Measurements from ENCODE around the gene IFI44. TPM values are rescaled to one million over a fixed set of nuclear protein-coding genes. Genes with fewer than 3 reads are reported as not detected.

The IFI44 gene
- total and polyA plus RNA-seq, 2 experiments from 2014 or later, result not detected

DNA sequence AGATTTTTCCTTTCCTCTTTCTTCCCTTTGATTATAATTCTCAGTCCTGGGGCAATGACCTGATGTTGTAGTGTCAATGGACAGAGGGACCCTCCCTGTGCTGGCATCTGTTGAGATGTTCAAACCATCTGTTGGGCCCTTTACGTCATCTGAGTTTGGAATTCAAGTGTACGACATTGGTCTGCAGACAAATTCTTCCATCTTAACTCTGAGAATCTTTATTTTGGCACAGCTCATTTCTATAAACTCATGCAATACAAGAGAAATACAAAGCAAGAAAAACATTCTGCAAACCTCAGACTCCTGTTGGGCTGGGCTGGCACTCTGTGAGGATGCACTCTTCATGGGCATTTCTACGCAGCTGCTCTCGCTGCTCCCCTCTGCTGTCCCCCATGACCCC is 54.2 kb downstream of the IFI44 start:
- Histone ChIP-seq H3K27ac (ENCODE audit: low read depth) (no peak overlapping the region), H3K4me1 (ENCODE audit: insufficient read depth) (no peaks in the 10 kb centered on the region), H3K4me2 (no peak overlapping the region), H3K27me3 (ENCODE audit: insufficient read depth) (no peaks in the 10 kb centered on the region), H3K4me3 (no peak overlapping the region), H4K20me1 (replicated peaks; ENCODE audit: insufficient read depth) (0 out of 2 replicates have a peak, but pooled peaks cover 4% of the 10 kb centered on the region), H2AFZ (no peak overlapping the region), H3K79me2 (replicated peaks; ENCODE audit: insufficient read depth) (no peaks in the 10 kb centered on the region), H3K36me3 (ENCODE audit: insufficient read depth) (no peaks in the 10 kb centered on the region), H3F3A (replicated peaks; ENCODE audit: low read depth) (no peaks in the 10 kb centered on the region), H3K9me2 (ENCODE audit: insufficient read depth) (no peaks in the 10 kb centered on the region)
- TF ChIP-seq ZNF114 (CRISPR knock-in tag; IDR thresholded peaks at IDR 0.05) (no peak), EZH2 (IDR thresholded peaks at IDR 0.05; ENCODE audit: low read depth, unreplicated experiment) (no peak), JUNB (IDR thresholded peaks at IDR 0.05; ENCODE audit: unreplicated experiment) (no peak), EZH2phosphoT487 (IDR thresholded peaks at IDR 0.05; ENCODE audit: unreplicated experiment) (no peak), ZNF331 (CRISPR knock-in tag; IDR thresholded peaks at IDR 0.05; ENCODE audit: low read depth) (no peak), CREB1 (CRISPR knock-in tag; IDR thresholded peaks at IDR 0.05; ENCODE audit: low read depth) (no peak), NANOG (IDR thresholded peaks at IDR 0.05; ENCODE audit: borderline replicate concordance) (no peak), POLR2AphosphoS5 (IDR thresholded peaks at IDR 0.05; ENCODE audit: low read depth) (no peak), REST (IDR thresholded peaks at IDR 0.05; ENCODE audit: unreplicated experiment) (no peak), STAT1 (IDR thresholded peaks at IDR 0.05; ENCODE audit: unreplicated experiment) (no peak)
- TF ChIP-seq, protein P1, sequence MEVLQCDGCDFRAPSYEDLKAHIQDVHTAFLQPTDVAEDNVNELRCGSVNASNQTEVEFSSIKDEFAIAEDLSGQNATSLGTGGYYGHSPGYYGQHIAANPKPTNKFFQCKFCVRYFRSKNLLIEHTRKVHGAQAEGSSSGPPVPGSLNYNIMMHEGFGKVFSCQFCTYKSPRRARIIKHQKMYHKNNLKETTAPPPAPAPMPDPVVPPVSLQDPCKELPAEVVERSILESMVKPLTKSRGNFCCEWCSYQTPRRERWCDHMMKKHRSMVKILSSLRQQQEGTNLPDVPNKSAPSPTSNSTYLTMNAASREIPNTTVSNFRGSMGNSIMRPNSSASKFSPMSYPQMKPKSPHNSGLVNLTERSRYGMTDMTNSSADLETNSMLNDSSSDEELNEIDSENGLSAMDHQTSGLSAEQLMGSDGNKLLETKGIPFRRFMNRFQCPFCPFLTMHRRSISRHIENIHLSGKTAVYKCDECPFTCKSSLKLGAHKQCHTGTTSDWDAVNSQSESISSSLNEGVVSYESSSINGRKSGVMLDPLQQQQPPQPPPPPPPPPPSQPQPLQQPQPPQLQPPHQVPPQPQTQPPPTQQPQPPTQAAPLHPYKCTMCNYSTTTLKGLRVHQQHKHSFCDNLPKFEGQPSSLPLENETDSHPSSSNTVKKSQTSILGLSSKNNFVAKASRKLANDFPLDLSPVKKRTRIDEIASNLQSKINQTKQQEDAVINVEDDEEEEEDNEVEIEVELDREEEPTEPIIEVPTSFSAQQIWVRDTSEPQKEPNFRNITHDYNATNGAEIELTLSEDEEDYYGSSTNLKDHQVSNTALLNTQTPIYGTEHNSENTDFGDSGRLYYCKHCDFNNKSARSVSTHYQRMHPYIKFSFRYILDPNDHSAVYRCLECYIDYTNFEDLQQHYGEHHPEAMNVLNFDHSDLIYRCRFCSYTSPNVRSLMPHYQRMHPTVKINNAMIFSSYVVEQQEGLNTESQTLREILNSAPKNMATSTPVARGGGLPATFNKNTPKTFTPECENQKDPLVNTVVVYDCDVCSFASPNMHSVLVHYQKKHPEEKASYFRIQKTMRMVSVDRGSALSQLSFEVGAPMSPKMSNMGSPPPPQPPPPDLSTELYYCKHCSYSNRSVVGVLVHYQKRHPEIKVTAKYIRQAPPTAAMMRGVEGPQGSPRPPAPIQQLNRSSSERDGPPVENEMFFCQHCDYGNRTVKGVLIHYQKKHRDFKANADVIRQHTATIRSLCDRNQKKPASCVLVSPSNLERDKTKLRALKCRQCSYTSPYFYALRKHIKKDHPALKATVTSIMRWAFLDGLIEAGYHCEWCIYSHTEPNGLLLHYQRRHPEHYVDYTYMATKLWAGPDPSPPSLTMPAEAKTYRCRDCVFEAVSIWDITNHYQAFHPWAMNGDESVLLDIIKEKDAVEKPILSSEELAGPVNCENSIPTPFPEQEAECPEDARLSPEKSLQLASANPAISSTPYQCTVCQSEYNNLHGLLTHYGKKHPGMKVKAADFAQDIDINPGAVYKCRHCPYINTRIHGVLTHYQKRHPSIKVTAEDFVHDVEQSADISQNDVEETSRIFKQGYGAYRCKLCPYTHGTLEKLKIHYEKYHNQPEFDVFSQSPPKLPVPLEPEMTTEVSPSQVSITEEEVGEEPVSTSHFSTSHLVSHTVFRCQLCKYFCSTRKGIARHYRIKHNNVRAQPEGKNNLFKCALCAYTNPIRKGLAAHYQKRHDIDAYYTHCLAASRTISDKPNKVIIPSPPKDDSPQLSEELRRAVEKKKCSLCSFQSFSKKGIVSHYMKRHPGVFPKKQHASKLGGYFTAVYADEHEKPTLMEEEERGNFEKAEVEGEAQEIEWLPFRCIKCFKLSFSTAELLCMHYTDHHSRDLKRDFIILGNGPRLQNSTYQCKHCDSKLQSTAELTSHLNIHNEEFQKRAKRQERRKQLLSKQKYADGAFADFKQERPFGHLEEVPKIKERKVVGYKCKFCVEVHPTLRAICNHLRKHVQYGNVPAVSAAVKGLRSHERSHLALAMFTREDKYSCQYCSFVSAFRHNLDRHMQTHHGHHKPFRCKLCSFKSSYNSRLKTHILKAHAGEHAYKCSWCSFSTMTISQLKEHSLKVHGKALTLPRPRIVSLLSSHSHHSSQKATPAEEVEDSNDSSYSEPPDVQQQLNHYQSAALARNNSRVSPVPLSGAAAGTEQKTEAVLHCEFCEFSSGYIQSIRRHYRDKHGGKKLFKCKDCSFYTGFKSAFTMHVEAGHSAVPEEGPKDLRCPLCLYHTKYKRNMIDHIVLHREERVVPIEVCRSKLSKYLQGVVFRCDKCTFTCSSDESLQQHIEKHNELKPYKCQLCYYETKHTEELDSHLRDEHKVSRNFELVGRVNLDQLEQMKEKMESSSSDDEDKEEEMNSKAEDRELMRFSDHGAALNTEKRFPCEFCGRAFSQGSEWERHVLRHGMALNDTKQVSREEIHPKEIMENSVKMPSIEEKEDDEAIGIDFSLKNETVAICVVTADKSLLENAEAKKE (CRISPR knock-in tag; IDR thresholded peaks at IDR 0.05), result no peak
- TF ChIP-seq, protein P2, sequence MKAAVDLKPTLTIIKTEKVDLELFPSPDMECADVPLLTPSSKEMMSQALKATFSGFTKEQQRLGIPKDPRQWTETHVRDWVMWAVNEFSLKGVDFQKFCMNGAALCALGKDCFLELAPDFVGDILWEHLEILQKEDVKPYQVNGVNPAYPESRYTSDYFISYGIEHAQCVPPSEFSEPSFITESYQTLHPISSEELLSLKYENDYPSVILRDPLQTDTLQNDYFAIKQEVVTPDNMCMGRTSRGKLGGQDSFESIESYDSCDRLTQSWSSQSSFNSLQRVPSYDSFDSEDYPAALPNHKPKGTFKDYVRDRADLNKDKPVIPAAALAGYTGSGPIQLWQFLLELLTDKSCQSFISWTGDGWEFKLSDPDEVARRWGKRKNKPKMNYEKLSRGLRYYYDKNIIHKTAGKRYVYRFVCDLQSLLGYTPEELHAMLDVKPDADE (IDR thresholded peaks at IDR 0.05), result no peak
- TF ChIP-seq, protein P3, sequence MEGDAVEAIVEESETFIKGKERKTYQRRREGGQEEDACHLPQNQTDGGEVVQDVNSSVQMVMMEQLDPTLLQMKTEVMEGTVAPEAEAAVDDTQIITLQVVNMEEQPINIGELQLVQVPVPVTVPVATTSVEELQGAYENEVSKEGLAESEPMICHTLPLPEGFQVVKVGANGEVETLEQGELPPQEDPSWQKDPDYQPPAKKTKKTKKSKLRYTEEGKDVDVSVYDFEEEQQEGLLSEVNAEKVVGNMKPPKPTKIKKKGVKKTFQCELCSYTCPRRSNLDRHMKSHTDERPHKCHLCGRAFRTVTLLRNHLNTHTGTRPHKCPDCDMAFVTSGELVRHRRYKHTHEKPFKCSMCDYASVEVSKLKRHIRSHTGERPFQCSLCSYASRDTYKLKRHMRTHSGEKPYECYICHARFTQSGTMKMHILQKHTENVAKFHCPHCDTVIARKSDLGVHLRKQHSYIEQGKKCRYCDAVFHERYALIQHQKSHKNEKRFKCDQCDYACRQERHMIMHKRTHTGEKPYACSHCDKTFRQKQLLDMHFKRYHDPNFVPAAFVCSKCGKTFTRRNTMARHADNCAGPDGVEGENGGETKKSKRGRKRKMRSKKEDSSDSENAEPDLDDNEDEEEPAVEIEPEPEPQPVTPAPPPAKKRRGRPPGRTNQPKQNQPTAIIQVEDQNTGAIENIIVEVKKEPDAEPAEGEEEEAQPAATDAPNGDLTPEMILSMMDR (conservative IDR thresholded peaks at IDR 0.05; ENCODE audit: low read depth in 2 of 2), result no peak
- Mint-ChIP-seq H3K4me1 (no peaks in the 10 kb centered on the region; the same call in 2 of the 3 replicates), H3K27me3 (ENCODE audit: insufficient read depth, low read depth, poor library complexity) (peaks cover 2% of the 10 kb centered on the region), H3K4me3 (no peak overlapping the region), H3K27ac (no peak overlapping the region), H3K36me3 (ENCODE audit: low read depth) (peaks cover 5% of the 10 kb centered on the region; the same call in 2 of the 3 replicates), H3K9me3 (peaks cover 10% of the 10 kb centered on the region; the same call in 2 of the 3 replicates)
- DNase-seq (ENCODE audit: low spot score), result no peak
- no peak for ATAC-seq

Data from GM23338 (cell line).